HepG2 (cell line): ENCODE measurements around the gene STC2. TPM values are rescaled to one million over a fixed set of nuclear protein-coding genes. Genes with fewer than 3 reads are reported as not detected.

Experiments used
- ADNP ChIP-seq: sonication (generic); formaldehyde crosslinking; IDR thresholded peaks from 2 replicates; pipeline ENCODE4 v1.4.0; 2020; ENCODE audit warnings: missing genetic modification reagents
- GATAD1 ChIP-seq: IDR thresholded peaks from 2 replicates; pipeline ENCODE4 v1.6.1; 2016; ENCODE audit warnings: missing genetic modification reagents, missing compliant biosample characterization
- GTF3A ChIP-seq: sonication (generic); formaldehyde crosslinking; conservative IDR thresholded peaks from 2 replicates; pipeline ENCODE4 v1.4.0; 2020; ENCODE audit warnings: mild to moderate bottlenecking, missing genetic modification reagents
- IRF2 ChIP-seq: IDR thresholded peaks from 2 replicates; pipeline ENCODE4 v1.6.1; 2018; ENCODE audit warnings: missing genetic modification reagents, missing compliant biosample characterization
- JDP2 ChIP-seq: sonication (generic); formaldehyde crosslinking; IDR thresholded peaks from 2 replicates; pipeline ENCODE4 v1.8.1; 2022; ENCODE audit warnings: missing genetic modification reagents, borderline replicate concordance
- MATR3 ChIP-seq: sonication (generic); formaldehyde crosslinking; IDR thresholded peaks from 2 replicates; pipeline ENCODE4 v1.4.0; 2020; ENCODE audit warnings: missing genetic modification reagents
- NR2F2 ChIP-seq: IDR thresholded peaks from 2 replicates; pipeline ENCODE4 v1.6.1; 2012; ENCODE audit warnings: low read depth, inconsistent platforms, borderline replicate concordance
- RBM39 ChIP-seq: fragments of 200-400 bp; formaldehyde crosslinking; IDR thresholded peaks from one replicate; pipeline ENCODE4 v1.6.1; 2018; ENCODE audit warnings: antibody characterized with exemption, mild to moderate bottlenecking, low read depth, low read length; ENCODE audit not compliant: poor library complexity, severe bottlenecking
- RFX3 ChIP-seq: IDR thresholded peaks from 2 replicates; pipeline ENCODE4 v1.6.1; 2016; ENCODE audit warnings: missing biosample characterization, missing genetic modification reagents
- SRSF9 ChIP-seq: fragments of 200-400 bp; formaldehyde crosslinking; IDR thresholded peaks from 2 replicates; pipeline ENCODE4 v1.6.1; 2018; ENCODE audit warnings: borderline replicate concordance, mild to moderate bottlenecking, low read depth, low read length; ENCODE audit not compliant: insufficient read depth, poor library complexity, severe bottlenecking
- ZNF235 ChIP-seq: sonication (generic); formaldehyde crosslinking; IDR thresholded peaks from 2 replicates; pipeline ENCODE4 v1.8.1; 2023; ENCODE audit warnings: mild to moderate bottlenecking, missing genetic modification reagents, borderline replicate concordance
- ZNF552 ChIP-seq: sonication (generic); formaldehyde crosslinking; IDR thresholded peaks from 2 replicates; pipeline ENCODE4 v1.9.0; 2022; ENCODE audit warnings: missing genetic modification reagents, mild to moderate bottlenecking, borderline replicate concordance
- ZNF562 ChIP-seq: sonication (generic); formaldehyde crosslinking; IDR thresholded peaks from 2 replicates; pipeline ENCODE4 v1.8.0; 2022; ENCODE audit warnings: missing genetic modification reagents, borderline replicate concordance
- ZNF629 ChIP-seq: sonication (generic); formaldehyde crosslinking; conservative IDR thresholded peaks from 2 replicates; pipeline ENCODE4 v1.5.0; 2020; ENCODE audit warnings: missing genetic modification reagents
- ZNF839 ChIP-seq: sonication (generic); formaldehyde crosslinking; IDR thresholded peaks from 2 replicates; pipeline ENCODE4 v1.4.0; 2020; ENCODE audit warnings: missing genetic modification reagents, mild to moderate bottlenecking, borderline replicate concordance
- ZSCAN21 ChIP-seq: sonication (generic); formaldehyde crosslinking; IDR thresholded peaks from 2 replicates; pipeline ENCODE4 v1.8.0; 2022; ENCODE audit warnings: mild to moderate bottlenecking, missing genetic modification reagents, moderate library complexity, borderline replicate concordance
- polyA plus RNA-seq, 8 experiments: library from polyadenylated mRNA; depleted of rRNA in 3 of 8; stranded (reverse) in 7 of 8; unstranded in 1 of 8; fragments of >200 nt; fragmentation: Illumina TruSeq in 4 of 8; extraction: Trizol in 4 of 8; gene quantifications; 2 replicates each; pipeline versions ENCODE4 v1.2.1 to v1.2.3, GENCODE V29; 2011 to 2016; ENCODE audit warnings: low read depth in 4 of 8, missing spikeins in 1 of 8, mixed read lengths in 1 of 8; ENCODE audit not compliant: insufficient read depth in 1 of 8
- total RNA-seq, 5 experiments: library from RNA; depleted of rRNA; stranded (reverse); fragments of >200 nt; fragmentation: Illumina TruSeq; extraction: Trizol; gene quantifications; 2 replicates each; pipeline ENCODE4 v1.2.3, GENCODE V29; 2016; ENCODE audit warnings: low read depth in 1 of 5
- TF ChIP-seq, protein P1 (sequence below): sonication (generic); formaldehyde crosslinking; IDR thresholded peaks from 2 replicates; pipeline ENCODE4 v1.5.0; 2020; ENCODE audit warnings: mild to moderate bottlenecking, missing genetic modification reagents
- TF ChIP-seq, protein P2 (sequence below): sonication (generic); formaldehyde crosslinking; IDR thresholded peaks from 2 replicates; pipeline ENCODE4 v1.8.1; 2023; ENCODE audit warnings: mild to moderate bottlenecking, inconsistent platforms, moderate library complexity, missing genetic modification reagents, borderline replicate concordance
- TF ChIP-seq, protein P3 (sequence below): sonication (generic); formaldehyde crosslinking; IDR thresholded peaks from 2 replicates; pipeline ENCODE4 v1.4.0; 2020; ENCODE audit warnings: missing genetic modification reagents

Gene STC2
- total and polyA plus RNA-seq, 2 of the 13 experiments (the other 11 are each of a cell fraction or from before 2014, with no cell fraction given) = 27.1 to 69.2 TPM

DNA sequence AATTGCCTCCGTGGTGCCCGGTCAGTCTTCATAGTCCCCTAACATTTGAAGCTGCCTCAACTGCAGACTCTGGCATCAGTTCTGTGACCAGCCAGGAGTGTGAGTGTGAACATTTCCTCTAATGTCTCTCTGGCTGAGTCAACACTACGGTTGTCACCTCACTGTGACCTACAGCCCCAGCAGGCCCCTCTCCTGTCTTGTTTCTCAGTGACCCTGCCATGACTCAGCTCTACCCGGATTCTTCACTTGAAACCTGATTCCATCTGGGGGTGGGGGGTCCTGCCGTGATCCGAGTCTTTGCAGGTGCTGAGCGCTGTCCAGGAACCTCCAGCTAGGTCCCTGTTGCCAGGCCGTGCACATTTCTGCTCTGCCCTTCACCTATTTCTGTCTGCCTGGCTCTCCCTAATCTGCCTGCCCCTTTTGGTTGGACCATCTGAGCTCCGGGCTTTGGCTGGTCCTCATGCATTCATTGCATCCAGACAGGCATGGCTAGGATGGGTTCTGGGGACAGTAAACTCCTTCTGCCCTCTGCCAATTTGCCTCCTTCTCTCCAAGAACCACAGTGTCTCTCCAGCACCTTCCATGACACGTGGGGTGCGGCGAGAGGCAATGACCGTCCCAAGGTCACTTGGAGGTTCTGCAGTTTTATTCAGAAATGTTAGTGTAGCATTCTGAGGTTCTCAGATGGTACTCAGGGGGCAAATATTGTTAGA, 24.2 kb downstream of the STC2 start (continued):
- TF ChIP-seq, protein P1, sequence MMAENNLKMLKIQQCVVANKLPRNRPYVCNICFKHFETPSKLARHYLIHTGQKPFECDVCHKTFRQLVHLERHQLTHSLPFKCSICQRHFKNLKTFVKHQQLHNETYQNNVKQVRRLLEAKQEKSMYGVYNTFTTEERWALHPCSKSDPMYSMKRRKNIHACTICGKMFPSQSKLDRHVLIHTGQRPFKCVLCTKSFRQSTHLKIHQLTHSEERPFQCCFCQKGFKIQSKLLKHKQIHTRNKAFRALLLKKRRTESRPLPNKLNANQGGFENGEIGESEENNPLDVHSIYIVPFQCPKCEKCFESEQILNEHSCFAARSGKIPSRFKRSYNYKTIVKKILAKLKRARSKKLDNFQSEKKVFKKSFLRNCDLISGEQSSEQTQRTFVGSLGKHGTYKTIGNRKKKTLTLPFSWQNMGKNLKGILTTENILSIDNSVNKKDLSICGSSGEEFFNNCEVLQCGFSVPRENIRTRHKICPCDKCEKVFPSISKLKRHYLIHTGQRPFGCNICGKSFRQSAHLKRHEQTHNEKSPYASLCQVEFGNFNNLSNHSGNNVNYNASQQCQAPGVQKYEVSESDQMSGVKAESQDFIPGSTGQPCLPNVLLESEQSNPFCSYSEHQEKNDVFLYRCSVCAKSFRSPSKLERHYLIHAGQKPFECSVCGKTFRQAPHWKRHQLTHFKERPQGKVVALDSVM (CRISPR knock-in tag) = no peak
- no peak for TF ChIP-seq GTF3A (CRISPR knock-in tag)
- no peak for TF ChIP-seq ADNP (CRISPR knock-in tag)
- TF ChIP-seq ZNF562 (CRISPR knock-in tag) = no peak
- no peak for TF ChIP-seq SRSF9
- TF ChIP-seq GATAD1 (CRISPR knock-in tag) = no peak
- no peak for TF ChIP-seq RFX3 (CRISPR knock-in tag)
- TF ChIP-seq MATR3 (CRISPR knock-in tag) = no peak
- no peak for TF ChIP-seq ZNF839 (CRISPR knock-in tag)
- no peak for TF ChIP-seq RBM39
- TF ChIP-seq, protein P2, sequence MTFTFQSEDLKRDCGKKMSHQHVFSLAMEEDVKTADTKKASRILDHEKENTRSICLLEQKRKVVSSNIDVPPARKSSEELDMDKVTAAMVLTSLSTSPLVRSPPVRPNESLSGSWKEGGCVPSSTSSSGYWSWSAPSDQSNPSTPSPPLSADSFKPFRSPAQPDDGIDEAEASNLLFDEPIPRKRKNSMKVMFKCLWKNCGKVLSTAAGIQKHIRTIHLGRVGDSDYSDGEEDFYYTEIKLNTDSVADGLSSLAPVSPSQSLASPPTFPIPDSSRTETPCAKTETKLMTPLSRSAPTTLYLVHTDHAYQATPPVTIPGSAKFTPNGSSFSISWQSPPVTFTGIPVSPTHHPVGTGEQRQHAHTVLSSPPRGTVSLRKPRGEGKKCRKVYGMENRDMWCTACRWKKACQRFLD (CRISPR knock-in tag) = no peak
- TF ChIP-seq ZNF552 (CRISPR knock-in tag) = no peak
- no peak for TF ChIP-seq JDP2 (CRISPR knock-in tag)
- TF ChIP-seq ZNF235 (CRISPR knock-in tag) = no peak
- no peak for TF ChIP-seq ZNF629 (CRISPR knock-in tag)
- TF ChIP-seq, protein P3, sequence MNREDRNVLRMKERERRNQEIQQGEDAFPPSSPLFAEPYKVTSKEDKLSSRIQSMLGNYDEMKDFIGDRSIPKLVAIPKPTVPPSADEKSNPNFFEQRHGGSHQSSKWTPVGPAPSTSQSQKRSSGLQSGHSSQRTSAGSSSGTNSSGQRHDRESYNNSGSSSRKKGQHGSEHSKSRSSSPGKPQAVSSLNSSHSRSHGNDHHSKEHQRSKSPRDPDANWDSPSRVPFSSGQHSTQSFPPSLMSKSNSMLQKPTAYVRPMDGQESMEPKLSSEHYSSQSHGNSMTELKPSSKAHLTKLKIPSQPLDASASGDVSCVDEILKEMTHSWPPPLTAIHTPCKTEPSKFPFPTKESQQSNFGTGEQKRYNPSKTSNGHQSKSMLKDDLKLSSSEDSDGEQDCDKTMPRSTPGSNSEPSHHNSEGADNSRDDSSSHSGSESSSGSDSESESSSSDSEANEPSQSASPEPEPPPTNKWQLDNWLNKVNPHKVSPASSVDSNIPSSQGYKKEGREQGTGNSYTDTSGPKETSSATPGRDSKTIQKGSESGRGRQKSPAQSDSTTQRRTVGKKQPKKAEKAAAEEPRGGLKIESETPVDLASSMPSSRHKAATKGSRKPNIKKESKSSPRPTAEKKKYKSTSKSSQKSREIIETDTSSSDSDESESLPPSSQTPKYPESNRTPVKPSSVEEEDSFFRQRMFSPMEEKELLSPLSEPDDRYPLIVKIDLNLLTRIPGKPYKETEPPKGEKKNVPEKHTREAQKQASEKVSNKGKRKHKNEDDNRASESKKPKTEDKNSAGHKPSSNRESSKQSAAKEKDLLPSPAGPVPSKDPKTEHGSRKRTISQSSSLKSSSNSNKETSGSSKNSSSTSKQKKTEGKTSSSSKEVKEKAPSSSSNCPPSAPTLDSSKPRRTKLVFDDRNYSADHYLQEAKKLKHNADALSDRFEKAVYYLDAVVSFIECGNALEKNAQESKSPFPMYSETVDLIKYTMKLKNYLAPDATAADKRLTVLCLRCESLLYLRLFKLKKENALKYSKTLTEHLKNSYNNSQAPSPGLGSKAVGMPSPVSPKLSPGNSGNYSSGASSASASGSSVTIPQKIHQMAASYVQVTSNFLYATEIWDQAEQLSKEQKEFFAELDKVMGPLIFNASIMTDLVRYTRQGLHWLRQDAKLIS (CRISPR knock-in tag) = no peak
- TF ChIP-seq NR2F2 = peak; percentile 77
- TF ChIP-seq ZSCAN21 (CRISPR knock-in tag) = peak; percentile 30; the same call in 1 of the 2 replicates
- no peak for TF ChIP-seq IRF2
- TF ChIP-seq, all 625 proteins: peak for 164
